PC-9 (cell line): ENCODE data around the gene DENND1A.

Source experiments
- EZH2 ChIP-seq: fragments of 200-600 bp; sonication (generic); IDR thresholded peaks from 2 replicates; pipeline ENCODE4 v1.8.0; 2017; ENCODE audit warnings: antibody characterized with exemption, low read depth
- TF ChIP-seq, protein P1 (sequence below): fragments of 200-600 bp; sonication (generic); conservative IDR thresholded peaks from 2 replicates; pipeline ENCODE4 v1.6.1; 2017; ENCODE audit warnings: mixed run types, antibody characterized with exemption, mild to moderate bottlenecking, moderate library complexity

DNA sequence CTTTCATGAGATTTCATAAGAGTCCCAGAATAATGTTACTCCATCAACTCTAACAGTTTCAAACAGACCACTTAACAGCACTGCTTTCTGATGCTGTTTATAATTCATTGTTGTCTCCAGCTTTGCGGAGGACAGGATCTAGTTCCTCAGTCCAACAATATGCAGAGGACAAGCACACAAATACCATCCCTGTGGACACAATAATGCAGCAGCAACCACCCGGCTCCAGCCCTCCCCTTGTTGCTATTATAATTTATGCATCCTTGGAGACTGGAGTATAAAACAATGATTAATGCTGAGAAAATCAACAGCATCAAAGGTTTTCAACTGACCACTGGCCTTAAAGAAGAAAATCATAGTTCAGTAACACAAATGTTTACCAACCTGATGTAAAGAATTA, 108.3 kb downstream of the DENND1A start:
- no peak for TF ChIP-seq EZH2
- TF ChIP-seq, protein P1, sequence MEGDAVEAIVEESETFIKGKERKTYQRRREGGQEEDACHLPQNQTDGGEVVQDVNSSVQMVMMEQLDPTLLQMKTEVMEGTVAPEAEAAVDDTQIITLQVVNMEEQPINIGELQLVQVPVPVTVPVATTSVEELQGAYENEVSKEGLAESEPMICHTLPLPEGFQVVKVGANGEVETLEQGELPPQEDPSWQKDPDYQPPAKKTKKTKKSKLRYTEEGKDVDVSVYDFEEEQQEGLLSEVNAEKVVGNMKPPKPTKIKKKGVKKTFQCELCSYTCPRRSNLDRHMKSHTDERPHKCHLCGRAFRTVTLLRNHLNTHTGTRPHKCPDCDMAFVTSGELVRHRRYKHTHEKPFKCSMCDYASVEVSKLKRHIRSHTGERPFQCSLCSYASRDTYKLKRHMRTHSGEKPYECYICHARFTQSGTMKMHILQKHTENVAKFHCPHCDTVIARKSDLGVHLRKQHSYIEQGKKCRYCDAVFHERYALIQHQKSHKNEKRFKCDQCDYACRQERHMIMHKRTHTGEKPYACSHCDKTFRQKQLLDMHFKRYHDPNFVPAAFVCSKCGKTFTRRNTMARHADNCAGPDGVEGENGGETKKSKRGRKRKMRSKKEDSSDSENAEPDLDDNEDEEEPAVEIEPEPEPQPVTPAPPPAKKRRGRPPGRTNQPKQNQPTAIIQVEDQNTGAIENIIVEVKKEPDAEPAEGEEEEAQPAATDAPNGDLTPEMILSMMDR, result no peak
